ENCODE results near the gene SPOPL. TPM values are rescaled to one million over a fixed set of nuclear protein-coding genes. Genes with fewer than 3 reads are reported as not detected.

SPOPL gene
- total RNA-seq, 1 experiment from 2014 or later, result 31.6 TPM

DNA sequence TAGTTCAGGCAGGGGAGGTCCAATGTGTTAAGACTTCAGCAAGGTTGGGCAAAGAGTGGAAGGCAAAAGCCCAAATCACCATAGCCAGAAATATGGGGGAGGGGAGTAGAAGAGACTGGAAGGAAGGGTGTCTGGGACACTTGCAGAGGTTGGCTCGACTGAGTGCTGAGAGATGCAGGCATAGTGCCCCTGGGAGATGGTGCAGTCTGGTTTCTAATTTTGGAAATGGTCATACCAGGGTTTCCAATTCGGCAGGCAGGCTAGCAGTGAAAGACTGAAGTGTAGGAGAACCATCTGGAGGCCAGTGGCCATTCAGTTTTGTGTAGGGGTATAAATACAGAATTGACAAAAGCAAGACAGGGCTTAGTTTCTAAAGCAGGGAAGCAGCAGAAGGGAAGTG, 6.2 kb upstream of the SPOPL start:
- peaks cover 14% of the 10 kb centered on the region for H3K36me3 Mint-ChIP-seq (ENCODE audit: insufficient read depth, unreplicated experiment)
- peak overlapping the region; percentile 13 for H3K4me3 Mint-ChIP-seq (ENCODE audit: unreplicated experiment)
- ChIA-PET CTCF (interaction anchor here (1.2 kb wide), 1 partner anchor 292 kb away, joined by 4 read pairs; no protein-coding TSS in a partner anchor), POLR2A (no interaction called here)
- H3K9me3 Mint-ChIP-seq (ENCODE audit: unreplicated experiment), result no peaks in the 10 kb centered on the region
- TF ChIP-seq, protein P1, sequence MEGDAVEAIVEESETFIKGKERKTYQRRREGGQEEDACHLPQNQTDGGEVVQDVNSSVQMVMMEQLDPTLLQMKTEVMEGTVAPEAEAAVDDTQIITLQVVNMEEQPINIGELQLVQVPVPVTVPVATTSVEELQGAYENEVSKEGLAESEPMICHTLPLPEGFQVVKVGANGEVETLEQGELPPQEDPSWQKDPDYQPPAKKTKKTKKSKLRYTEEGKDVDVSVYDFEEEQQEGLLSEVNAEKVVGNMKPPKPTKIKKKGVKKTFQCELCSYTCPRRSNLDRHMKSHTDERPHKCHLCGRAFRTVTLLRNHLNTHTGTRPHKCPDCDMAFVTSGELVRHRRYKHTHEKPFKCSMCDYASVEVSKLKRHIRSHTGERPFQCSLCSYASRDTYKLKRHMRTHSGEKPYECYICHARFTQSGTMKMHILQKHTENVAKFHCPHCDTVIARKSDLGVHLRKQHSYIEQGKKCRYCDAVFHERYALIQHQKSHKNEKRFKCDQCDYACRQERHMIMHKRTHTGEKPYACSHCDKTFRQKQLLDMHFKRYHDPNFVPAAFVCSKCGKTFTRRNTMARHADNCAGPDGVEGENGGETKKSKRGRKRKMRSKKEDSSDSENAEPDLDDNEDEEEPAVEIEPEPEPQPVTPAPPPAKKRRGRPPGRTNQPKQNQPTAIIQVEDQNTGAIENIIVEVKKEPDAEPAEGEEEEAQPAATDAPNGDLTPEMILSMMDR (IDR thresholded peaks at IDR 0.05; ENCODE audit: insufficient read depth in 1 of 2, low read depth in 1 of 2, low read length in 1 of 2, severe bottlenecking in 1 of 2, unreplicated experiment in 1 of 2), result no peak
- no TSS peak for BruUV-seq (replicated peaks)
- intact Hi-C loops (cut with micrococcal nuclease; ENCODE audit: unreplicated experiment), result loop anchor here (2.0 to 10.0 kb wide), 3 partner anchors 283 to 581 kb away; no protein-coding TSS in a partner anchor
- H3K4me1 Mint-ChIP-seq (ENCODE audit: low read depth, unreplicated experiment), result peaks cover 39% of the 10 kb centered on the region
- Histone ChIP-seq H3K4me1 (peaks cover 68% of the 10 kb centered on the region), H3K27me3 (replicated peaks; ENCODE audit: control insufficient read depth, insufficient read depth, low read length) (no peaks in the 10 kb centered on the region), H3K4me3 (ENCODE audit: low read depth, low read length) (no peak overlapping the region), H3K36me3 (ENCODE audit: control insufficient read depth, insufficient read depth, low read length) (no peaks in the 10 kb centered on the region), H3K9me3 (no peaks in the 10 kb centered on the region)
- DNase-seq, result no peak
- no peaks in the 10 kb centered on the region for H3K27me3 Mint-ChIP-seq (ENCODE audit: insufficient read depth, unreplicated experiment)
- peak overlapping the region; percentile 36 for H3K27ac Mint-ChIP-seq (ENCODE audit: unreplicated experiment)

DNA sequence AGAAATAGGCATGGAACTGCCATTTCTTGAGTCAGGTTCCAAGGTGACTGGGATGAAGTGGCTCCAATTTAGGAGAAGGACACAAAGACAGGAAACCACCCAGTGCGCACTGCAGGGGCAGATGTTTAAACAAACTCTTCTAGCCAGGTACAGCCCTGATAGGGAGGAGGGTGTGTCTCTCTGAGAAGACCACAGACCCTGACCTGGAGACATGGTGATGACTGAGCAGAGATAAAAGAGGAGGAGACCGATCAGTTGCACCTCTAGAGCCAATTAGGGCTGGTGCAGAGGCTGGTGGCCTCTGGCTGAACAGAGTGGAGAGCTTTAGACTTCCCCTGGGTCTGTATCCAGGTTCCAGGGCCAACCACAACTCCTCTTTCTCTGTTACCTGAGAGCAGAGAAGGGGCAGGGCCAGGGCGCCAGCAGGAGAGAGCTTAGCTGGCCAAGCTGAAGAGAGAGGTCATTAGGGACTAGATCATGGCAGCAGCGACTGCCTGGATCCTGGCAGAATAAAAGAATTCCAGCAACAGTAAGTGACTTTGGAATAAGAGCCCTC, 5.4 kb upstream of the SPOPL start:
- no peaks in the 10 kb centered on the region for H3K9me3 Mint-ChIP-seq (ENCODE audit: unreplicated experiment)

DNA sequence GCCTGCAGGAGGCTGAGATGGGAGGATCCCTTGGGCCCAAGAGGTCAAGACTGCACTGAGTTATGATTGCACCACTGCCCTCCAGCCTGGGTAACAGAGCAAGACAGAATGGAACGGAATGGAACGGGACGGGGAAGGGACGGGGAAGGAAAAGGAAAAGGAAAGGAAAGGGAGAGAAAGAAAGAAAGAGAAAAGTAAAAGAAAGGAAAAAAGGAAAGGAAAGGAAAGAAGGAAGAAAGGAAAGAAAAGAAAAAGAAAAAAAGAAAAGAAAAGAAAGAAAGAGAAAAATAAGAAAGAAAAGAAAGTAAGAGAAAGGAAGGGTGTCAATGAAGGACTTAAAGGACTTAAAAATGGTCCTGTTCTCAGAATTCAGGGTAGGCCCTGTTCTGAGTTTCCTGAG, 4.3 kb upstream of the SPOPL start:
- no peaks in the 10 kb centered on the region for H3K27me3 ChIP-seq (replicated peaks; ENCODE audit: control insufficient read depth, insufficient read depth, low read length)
- POLR2A ChIA-PET, result no interaction called here
- H3K9me3 Mint-ChIP-seq (ENCODE audit: unreplicated experiment), result no peaks in the 10 kb centered on the region

More for the DNA sequence above, 5.4 kb upstream of the SPOPL start:
- H3K4me1 ChIP-seq, result peaks cover 63% of the 10 kb centered on the region
- peaks cover 39% of the 10 kb centered on the region for H3K4me1 Mint-ChIP-seq (ENCODE audit: low read depth, unreplicated experiment)
- H3K27me3 ChIP-seq (replicated peaks; ENCODE audit: control insufficient read depth, insufficient read depth, low read length), result no peaks in the 10 kb centered on the region
- H3K4me3 ChIP-seq (ENCODE audit: low read depth, low read length), result no peak overlapping the region
- BruUV-seq (replicated peaks), result no TSS peak
- TF ChIP-seq, protein P1 (IDR thresholded peaks at IDR 0.05; ENCODE audit: insufficient read depth in 1 of 2, low read depth in 1 of 2, low read length in 1 of 2, severe bottlenecking in 1 of 2, unreplicated experiment in 1 of 2), result no peak
- peak overlapping the region; percentile 36 for H3K27ac Mint-ChIP-seq (ENCODE audit: unreplicated experiment)
- intact Hi-C loops (cut with micrococcal nuclease; ENCODE audit: unreplicated experiment), result loop anchor here (10.0 kb wide), 1 partner anchor 581 kb away; no protein-coding TSS in a partner anchor
- H3K36me3 ChIP-seq (ENCODE audit: control insufficient read depth, insufficient read depth, low read length), result no peaks in the 10 kb centered on the region
- H3K36me3 Mint-ChIP-seq (ENCODE audit: insufficient read depth, unreplicated experiment), result peaks cover 15% of the 10 kb centered on the region
- no peaks in the 10 kb centered on the region for H3K9me3 ChIP-seq
- ChIA-PET CTCF (no interaction called here), POLR2A (no interaction called here)
- DNase-seq, result no peak
- H3K4me3 Mint-ChIP-seq (ENCODE audit: unreplicated experiment), result no peak overlapping the region
- H3K27me3 Mint-ChIP-seq (ENCODE audit: insufficient read depth, unreplicated experiment), result no peaks in the 10 kb centered on the region

More for the DNA sequence above, 4.3 kb upstream of the SPOPL start:
- peaks cover 21% of the 10 kb centered on the region for H3K36me3 Mint-ChIP-seq (ENCODE audit: insufficient read depth, unreplicated experiment)
- intact Hi-C loops (cut with micrococcal nuclease; ENCODE audit: unreplicated experiment), result loop anchor here (10.0 kb wide), 1 partner anchor 582 kb away; no protein-coding TSS in a partner anchor
- no peak overlapping the region for H3K27ac Mint-ChIP-seq (ENCODE audit: unreplicated experiment)
- no TSS peak for BruUV-seq (replicated peaks)
- H3K9me3 ChIP-seq, result no peaks in the 10 kb centered on the region
- TF ChIP-seq, protein P1 (IDR thresholded peaks at IDR 0.05; ENCODE audit: insufficient read depth in 1 of 2, low read depth in 1 of 2, low read length in 1 of 2, severe bottlenecking in 1 of 2, unreplicated experiment in 1 of 2), result no peak
- no peak overlapping the region for H3K4me3 Mint-ChIP-seq (ENCODE audit: unreplicated experiment)
- no peak for DNase-seq
- CTCF ChIA-PET, result no interaction called here
- H3K36me3 ChIP-seq (ENCODE audit: control insufficient read depth, insufficient read depth, low read length), result no peaks in the 10 kb centered on the region
- H3K27me3 Mint-ChIP-seq (ENCODE audit: insufficient read depth, unreplicated experiment), result no peaks in the 10 kb centered on the region
- H3K4me1 Mint-ChIP-seq (ENCODE audit: low read depth, unreplicated experiment), result peaks cover 39% of the 10 kb centered on the region
- no peak overlapping the region for H3K4me3 ChIP-seq (ENCODE audit: low read depth, low read length)
- peaks cover 52% of the 10 kb centered on the region for H3K4me1 ChIP-seq

All from Caco-2 (cell line).